IPS-18c (cell line): Measurements from ENCODE around the gene PWWP2A.
"Not testable (repeated sequence)": the region's sequence is repeated elsewhere in the genome, so short reads cannot be mapped to it uniquely, and the experiment has no call there.

Source experiments
- H3K4me3 ChIP-seq: 2 replicates; pipeline ENCODE4 v1.7.0; 2013; ENCODE audit warnings: low read depth, mild to moderate bottlenecking, low read length, moderate library complexity; ENCODE audit not compliant: insufficient read depth
- H3K9me3 ChIP-seq: one replicate; pipeline ENCODE4 v1.6.1; 2013; ENCODE audit warnings: mild to moderate bottlenecking, low read length, moderate library complexity; ENCODE audit not compliant: control insufficient read depth, insufficient read depth

Gene PWWP2A, protein sequence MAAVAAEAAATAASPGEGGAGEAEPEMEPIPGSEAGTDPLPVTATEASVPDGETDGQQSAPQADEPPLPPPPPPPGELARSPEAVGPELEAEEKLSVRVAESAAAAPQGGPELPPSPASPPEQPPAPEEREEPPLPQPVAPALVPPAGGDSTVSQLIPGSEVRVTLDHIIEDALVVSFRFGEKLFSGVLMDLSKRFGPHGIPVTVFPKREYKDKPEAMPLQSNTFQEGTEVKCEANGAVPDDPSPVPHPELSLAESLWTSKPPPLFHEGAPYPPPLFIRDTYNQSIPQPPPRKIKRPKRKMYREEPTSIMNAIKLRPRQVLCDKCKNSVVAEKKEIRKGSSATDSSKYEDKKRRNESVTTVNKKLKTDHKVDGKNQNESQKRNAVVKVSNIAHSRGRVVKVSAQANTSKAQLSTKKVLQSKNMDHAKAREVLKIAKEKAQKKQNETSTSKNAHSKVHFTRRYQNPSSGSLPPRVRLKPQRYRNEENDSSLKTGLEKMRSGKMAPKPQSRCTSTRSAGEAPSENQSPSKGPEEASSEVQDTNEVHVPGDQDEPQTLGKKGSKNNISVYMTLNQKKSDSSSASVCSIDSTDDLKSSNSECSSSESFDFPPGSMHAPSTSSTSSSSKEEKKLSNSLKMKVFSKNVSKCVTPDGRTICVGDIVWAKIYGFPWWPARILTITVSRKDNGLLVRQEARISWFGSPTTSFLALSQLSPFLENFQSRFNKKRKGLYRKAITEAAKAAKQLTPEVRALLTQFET

DNA sequence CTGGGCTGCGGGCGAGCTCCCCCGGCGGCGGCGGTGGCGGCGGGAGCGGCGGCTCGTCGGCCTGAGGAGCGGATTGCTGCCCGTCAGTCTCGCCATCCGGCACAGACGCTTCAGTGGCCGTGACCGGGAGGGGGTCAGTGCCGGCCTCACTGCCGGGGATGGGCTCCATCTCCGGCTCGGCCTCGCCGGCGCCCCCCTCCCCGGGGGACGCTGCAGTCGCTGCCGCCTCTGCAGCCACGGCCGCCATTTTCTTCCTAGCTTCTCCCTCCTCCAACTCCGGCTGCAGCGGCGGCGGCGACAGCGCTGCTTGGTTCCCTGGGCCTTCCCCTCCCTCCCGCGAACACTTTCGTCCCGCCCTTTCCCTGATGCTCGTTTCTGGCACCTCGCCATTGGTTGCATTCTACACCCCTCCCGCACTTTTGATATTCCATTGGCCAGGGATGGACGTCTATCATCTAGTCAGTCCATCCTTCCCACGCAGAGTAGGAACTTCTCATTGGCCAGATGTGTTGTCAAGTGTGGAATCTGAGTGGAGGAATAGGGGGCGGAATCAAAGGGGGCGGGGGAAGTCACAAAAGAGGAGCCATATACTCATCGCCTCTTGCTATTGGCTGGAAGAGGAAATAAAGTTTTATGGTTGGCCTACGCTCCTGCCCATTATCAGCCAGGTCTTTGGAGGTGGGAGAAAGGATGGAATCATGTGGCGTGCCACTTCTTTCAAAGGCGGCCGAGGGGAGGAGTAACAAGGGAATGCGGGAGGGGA lies at the start of gene PWWP2A:
TSS of gene PWWP2A (minus strand) at position 309 of the 763 bp plus-strand sequence. CDS start at position 247, 62 bp downstream.
- Histone ChIP-seq H3K9me3 (no peaks in the 10 kb centered on the region), H3K4me3 (peak within 1 kb of the TSS; percentile 84)

DNA sequence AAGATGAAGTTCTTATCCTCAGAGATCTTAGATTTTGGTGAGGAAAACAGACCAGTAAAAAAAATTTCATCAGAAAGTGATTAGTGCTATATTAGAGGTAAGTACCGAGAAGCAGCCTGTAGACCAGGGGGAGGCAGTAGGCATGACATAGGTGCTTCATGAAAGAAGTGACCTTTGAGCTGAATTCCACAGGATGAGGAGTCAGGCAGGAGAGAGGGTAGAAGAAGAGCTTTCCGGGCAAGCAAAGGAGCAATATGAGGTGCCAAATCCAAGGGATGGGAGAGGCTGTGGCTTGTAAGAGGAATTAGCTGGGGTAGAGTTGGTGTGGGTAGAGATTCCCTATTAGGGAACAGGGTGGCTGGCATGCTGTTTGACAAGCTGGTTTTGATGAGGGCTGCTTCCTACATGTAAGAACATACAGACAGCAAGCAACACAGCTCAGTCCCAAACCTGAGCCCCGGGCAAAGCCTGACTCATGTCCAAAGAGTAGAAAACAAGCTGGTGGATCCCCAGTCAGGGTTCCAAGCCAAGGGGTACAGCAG lies 48.4 kb upstream of the PWWP2A start:
- no peak overlapping the region for H3K4me3 ChIP-seq
- no peaks in the 10 kb centered on the region for H3K9me3 ChIP-seq

DNA sequence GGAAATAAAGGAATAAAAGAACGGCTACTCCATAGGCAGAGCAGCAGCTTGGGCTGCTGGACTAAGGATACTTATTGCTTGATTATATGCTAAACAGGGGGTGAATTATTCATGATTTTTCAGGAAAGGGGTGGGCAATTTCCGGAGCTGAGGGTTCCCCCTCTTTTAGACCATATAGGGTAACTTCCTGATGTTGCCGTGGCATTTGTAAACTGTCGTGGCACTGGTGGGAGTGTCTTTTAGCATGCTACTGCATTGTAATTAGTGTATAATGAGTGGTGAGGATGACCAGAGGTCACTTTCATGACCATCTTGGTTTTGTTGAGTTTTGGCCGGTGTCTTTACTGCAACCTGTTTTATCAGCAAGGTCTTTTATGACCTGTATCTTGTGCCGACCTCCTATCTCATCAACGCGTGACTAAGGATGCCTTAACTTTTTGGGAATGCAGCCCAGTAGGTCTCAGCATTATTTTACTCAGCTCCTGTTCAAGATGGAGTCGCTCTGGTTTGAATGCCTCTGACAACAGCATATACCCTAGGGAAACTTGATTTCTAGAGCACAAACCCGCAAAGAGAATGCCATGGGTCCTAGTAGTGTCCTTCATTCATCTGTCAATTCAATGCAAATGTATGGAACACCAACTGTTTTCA lies 47.8 kb upstream of the PWWP2A start:
- Histone ChIP-seq H3K4me3 (no peak overlapping the region), H3K9me3 (no peaks in the 10 kb centered on the region)

DNA sequence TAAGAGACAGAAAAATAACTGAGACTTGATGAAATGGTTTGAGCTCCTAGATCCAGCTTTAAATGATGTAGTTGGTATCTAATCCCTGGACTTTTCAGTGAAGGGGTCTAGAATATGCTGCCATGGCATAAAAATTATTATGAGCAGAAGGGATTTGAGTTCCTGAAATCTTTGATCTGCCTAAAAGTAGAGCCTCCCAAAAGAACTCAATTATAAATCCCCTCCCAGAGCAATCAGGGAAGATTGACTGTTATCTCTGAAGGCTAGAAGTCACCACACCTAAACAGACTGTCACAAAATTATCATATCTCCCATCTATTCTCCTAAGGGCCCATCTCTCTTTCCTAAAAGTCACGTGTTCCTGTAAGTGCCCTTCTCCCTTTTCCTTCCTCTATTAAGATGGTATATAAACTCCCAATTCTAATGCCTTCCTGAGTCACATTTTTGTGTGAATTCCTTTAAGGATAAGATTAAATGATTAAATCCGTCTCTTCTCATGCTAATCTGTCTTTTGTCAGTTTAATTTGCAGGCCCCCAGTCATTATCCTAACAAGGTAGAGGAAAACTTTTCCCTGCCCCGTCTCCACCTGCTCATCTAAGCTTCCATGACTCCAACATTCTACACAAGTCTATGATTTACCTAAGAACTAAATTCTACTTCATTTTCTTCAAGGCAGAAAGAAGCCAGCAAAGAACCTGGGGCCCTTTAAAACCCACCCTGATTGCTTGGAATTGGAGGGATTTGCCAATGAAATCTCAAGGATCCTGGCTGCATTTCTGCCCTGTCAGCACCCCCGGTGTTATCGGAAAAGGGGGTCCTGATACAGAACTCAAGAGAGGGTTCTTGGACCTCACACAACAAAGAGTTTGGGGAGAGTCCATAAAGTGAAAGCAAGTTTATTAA lies 47.1 kb upstream of the PWWP2A start:
- no peak overlapping the region for H3K4me3 ChIP-seq
- H3K9me3 ChIP-seq = no peaks in the 10 kb centered on the region

DNA sequence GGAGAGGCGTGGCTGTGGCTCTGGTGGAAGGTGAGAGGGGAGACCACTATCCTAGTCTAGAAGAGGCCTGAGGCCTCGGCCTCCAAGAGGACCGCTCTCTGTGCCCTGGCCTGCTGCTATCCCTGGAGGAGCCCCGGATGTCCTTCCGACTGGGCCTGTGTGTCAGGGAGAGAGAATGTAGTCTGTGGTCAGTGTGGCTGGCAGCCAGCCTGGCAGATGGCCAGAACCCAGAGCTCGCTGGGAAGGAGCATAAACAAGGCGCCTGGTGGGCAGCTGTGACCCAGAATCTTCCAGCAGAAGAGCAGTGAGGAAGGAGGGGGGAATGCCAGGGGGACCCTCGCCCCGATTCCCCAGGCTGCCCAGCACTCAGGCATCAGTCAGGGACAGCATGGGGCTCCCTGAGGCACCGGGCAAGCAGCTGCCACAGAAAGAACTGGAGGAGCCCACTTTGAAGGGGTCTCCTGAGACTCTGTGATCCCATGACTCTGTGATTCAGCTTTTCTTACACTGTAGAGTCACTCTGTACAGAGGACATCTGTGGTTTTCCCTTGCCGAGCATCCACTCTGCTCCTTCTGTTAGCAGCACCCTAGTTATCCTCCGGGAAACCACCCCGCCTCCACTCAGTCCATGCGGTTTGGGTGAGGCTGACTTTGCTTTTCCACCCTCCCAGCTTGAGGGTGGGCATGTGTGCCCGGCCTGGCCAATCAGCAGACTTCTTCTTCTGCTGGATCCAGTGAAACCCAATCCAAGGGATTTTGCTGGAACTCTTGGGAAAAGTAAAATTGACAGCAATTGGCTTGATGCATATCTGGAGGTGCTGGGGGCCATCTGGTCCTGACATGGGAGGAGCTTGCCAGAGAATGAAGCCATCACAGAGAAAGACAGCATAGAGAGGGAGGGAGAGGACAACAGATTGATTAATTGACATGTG lies 46.2 kb upstream of the PWWP2A start:
- no peak overlapping the region for H3K4me3 ChIP-seq
- no peaks in the 10 kb centered on the region for H3K9me3 ChIP-seq

DNA sequence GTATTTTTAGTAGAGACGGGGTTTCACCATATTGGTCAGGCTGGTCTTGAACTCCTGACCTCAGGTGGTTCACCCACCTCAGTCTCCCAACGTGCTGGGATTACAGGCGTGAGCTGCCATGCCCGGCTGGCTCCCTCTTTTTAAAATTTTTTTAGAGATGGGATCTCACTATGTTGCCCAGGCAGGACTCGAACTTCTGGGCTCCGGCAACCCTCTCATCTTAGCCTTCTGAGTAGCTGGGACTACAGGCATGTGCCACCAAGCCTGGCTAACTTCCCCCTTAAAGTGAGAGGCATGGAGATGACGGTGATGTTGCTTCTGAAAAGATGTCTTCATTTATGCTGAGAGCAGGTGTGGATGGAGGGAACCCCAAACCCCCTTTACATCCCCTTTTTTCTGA lies 43.7 kb upstream of the PWWP2A start:
- Histone ChIP-seq H3K9me3 (no peaks in the 10 kb centered on the region), H3K4me3 (no peak overlapping the region)

DNA sequence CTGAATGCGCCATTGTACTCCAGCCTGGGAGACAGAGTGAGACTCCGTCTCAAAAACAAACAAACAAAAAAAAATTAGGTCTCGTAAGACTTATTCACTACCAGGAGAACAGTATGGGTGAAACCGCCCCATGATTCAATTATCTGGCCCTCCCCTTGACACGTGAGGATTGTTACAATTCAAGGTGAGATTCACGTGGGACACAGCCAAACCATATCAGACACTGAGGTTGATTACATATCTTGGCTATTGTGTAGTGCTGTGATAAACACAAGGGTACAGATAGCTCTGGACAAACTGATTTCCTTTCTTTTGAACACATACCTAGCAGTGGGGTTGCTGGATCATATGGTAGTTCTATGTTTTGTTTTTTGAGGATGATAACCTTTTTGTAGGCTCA lies 42.4 kb upstream of the PWWP2A start:
- Histone ChIP-seq H3K9me3 (no peaks in the 10 kb centered on the region), H3K4me3 (no peak overlapping the region)

DNA sequence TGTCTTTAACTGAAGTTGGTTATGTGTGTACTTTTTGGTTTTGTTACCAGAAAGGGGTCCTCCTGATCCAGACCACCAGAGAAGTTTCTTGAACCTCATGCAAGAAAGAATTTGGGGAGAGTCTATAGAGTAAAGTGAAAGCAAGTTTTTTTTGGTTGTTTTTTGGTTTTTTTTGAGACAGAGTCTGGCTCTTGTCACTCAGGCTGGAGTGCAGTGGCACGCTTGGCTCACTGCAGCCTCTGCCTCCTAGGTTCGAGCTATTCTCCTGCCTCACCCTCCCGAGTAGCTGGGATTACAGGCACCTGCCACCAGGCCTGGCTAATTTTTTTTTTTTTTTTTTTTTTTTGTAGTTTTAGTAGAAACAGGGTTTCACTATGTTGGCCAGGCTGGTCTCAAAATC lies 41.6 kb upstream of the PWWP2A start:
- peak overlapping the region; percentile 2; the same call in 1 of the 2 replicates for H3K4me3 ChIP-seq
- H3K9me3 ChIP-seq = not testable (repeated sequence)

DNA sequence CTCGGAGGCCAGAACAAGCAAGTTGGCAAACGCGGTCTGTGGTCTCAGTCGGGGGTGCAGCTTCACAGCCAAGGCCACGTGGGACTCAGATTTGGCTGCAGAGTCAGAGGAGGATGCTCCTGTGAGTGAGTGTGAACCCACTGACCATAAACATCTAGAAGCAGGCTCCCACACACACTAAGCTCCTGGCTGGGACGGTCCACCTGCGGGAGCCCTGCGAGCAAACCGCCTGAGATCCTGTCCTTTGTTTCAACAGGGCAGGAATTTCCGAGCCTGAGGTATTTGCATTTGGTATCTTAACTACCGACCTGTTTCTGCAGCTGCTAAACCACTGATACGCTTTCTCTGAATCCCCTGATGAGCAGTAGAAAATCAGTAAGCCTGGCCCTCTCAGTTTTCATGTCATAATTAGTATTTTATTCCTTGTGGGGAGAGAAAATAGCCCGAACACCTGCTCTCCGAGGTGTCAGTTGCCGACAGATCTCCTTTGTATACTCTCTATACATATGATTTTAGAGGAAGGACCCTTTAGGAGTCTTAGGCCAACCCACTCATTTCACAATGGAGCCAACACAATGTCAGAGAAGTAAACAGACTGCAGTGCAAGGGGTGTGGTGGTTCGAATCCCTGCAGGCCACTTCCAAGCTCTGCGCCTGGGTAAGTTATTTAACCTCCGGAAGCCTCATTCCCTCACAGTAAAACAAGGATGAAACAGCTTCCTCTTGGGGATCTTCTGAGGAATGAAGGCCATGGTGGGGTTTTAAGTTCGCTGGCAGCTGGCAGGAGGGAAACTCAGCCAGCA lies 40.9 kb upstream of the PWWP2A start:
- peak overlapping the region; percentile 2; the same call in 1 of the 2 replicates for H3K4me3 ChIP-seq
- H3K9me3 ChIP-seq = no peaks in the 10 kb centered on the region

DNA sequence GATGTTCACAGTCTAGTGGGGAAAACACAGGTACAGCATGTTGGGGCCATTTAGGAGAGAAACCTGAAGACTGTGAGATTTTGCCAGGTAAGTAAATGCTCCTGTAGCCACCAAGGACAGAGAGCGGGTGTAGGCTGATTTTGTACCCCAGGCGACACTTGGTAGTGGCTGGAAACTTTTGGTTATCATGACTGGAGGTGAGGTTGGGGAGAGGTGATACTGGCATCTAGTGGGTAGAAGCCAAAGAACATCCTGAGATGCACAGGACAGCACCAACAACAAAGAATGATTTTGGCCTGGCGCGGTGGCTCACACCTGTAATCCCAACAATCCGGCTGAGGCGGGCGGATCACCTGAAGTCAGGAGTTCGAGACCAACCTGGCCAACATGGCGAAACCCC lies 38.8 kb upstream of the PWWP2A start:
- no peak overlapping the region for H3K4me3 ChIP-seq
- H3K9me3 ChIP-seq = no peaks in the 10 kb centered on the region

DNA sequence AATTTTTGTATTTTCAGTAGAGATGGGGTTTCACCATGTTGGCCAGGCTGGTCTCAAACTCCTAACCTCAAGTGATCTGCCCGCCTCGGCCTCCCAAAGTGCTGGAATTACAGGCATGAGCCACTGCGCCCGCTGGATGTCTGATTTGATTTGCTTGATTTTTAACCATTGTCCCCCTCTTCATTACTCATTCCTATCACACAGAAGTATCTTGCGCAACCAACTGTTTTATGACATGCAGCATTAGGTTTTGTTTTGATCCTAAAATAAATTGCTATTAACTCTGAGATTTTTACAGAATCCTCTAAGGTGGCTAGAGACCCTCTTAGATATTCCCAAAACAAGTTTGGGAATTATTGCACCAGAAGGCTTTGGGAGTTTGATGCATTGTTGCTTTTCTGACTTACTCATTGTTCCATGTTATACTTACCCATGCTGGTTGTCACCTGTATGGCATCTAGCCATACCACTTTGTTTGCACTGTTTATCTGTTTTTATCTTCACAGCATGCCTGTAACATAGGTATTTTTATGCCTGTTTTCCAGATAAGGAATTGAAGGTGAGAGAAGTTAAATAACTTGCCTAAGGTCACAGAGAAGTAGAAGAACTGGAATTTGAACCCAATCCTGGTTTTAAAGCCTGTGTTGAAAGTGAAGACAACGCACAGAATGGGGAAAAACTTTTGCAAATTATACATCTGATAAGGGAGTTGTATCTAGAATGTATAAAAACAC lies 35.9 kb upstream of the PWWP2A start:
- no peaks in the 10 kb centered on the region for H3K9me3 ChIP-seq
- no peak overlapping the region for H3K4me3 ChIP-seq

DNA sequence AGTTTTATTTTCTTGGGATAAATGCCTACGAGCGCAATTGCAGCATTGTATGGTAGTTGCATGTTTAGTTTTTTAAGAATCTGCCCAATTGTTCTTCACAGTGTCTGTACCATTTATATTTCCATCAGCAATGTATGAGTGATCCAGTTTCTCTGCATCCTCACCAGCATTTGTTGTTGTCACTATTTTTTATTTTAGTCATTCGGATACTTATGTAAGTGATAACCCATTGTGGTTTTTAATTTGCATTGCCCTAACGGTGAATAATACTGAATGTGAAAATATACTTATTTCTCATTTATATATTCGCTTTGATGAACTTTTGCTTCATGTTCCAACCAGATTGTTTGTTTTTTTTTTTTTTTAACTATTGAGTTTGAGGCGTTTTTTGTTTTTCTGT lies 33.7 kb upstream of the PWWP2A start:
- H3K9me3 ChIP-seq = no peaks in the 10 kb centered on the region
- H3K4me3 ChIP-seq = no peak overlapping the region

DNA sequence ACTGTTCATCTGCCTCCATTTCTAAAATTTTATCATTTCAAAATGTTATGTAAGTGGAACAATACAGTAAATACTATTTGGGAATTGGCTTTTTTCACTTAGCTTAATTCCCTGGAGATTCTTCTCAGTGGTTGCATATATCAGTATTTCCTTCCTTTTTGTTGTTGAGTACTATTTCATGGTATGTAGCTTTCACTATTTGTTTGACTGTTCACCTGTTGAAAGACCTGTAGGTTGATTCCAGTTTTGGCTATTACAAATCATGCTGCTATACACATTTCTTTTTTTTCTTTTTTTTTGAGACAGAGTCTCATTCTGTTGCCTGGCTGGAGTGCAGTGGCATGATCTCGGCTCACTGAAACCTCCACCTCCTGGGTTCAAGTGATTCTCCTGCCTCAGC lies 33.0 kb upstream of the PWWP2A start:
- Histone ChIP-seq H3K9me3 (no peaks in the 10 kb centered on the region), H3K4me3 (no peak overlapping the region)

DNA sequence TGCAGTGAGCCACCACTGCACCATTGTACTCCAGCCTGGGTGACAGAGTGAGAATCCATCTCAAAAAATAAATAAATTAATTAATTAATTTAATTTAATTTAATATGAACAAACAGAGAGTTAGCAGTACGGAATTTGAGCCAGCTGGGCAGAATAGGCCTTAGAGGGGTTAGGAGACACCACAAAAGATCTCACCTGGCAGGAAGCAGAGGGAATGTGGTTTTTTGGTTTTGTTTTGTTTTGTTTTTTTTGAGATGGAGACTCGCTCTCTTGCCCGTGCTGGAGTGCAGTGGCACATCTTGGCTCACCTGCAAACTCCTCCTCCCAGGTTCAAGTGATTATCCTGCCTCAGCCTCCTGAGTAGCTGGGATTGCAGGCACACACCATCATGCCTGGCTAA lies 31.8 kb upstream of the PWWP2A start:
- Histone ChIP-seq H3K9me3 (no peaks in the 10 kb centered on the region), H3K4me3 (no peak overlapping the region)
